Activated CD8-positive, alpha-beta memory T cell treated with anti-CD3 and anti-CD28 coated beads, Interleukin-2, amount 50 U/mL, for 1 hour (primary cell): ENCODE measurements around the gene CDH8.

ENCODE experiments used
- DNase-seq: peaks from one replicate; pipeline ENCODE4 v3.0.0-alpha.2; 2020; ENCODE audit errors: extremely low read depth

Gene CDH8

DNA sequence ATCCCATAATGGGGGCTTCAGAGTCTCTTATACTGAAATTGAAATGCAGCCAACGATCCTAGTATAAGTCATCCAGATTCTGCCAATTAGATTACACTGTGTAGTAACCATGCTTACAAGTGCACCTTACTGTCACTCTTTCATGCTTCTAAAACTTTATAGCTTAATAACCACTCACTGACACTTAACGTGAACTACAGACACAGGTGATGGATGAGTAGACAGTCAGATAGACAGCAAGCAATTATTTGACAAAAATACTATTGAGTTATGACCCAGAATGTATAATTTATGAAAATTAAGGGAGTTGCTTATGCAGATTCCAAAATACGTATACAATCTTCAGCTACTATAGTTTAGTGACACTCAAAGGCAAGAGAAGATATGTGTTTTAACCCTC lies 6.3 kb downstream of the CDH8 start:
- no peak for DNase-seq

DNA sequence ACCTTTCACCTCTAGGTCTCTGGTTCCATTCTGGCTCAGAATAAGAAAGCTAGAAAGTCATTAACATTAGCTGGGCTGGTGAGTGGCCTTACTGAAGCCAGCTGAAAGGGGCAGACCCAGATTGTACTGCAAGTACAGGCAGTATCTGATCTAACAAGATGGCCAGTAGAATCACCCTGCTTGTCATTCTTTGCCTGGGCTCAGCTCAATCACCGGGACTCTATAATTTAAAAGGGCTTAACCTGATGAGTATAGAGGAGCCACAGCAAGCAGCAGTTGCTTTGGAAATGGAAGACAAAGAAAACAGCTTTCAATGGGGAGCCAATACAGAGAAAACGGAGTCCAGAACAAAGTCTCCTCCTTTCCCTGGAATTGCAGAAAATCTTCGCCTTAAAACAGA lies 13.6 kb downstream of the CDH8 start:
- DNase-seq = no peak

DNA sequence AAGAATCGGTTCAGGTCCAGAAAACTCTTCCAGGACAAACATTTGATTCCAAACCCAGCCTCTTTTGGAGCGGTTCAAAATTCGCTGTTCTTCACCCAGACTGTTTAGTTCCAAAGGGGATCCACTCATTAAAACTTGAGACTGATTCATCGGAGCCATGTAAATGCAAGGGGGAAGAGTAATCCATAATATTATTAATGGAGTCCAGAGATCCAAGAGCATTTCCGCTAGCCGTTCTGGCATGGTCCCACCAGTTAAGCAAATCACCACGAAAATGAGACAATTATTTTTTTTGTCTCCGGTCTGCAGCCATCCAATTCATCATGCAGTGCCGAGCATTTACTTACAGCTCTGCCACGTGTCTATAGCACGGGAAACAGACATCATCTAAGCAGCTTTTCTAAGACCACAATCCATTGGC lies 15.1 kb downstream of the CDH8 start:
- DNase-seq = no peak

DNA sequence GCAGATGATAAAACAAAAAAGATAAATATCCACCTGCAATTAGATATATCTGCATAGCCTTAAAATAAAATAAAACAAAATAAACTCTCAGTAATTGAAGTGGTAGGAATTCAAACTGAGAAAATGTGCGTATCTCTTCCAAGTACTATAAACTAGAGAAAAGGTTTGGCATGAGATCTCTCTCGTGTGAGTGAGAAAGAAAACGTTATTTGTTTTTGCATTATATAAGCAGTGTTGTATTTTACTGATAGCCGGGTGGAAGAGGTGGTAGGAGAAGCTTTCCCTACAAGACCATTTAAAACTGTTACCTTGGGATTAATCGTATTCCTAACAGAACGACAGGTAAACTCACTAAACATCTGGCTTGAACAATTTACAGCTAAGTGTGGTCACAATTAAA lies 15.6 kb downstream of the CDH8 start:
- DNase-seq = no peak

DNA sequence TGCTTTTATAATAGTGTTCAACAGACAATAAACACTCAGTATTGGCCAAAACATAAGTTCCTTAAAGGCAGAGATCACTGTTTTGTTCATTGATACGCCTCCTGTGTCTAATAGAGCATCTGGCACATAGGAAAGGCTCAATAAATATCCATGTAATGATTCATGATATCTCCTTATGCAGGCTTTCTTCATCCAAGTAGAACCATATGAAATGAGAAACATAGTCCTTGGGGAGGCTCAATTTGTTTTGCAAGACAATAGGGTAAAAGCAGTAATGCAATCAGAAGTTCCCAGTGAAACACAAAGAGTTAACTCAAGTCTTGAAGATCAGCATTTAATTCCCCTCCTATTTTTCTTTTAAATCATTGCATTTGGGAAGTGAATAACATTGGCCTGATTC lies 16.4 kb downstream of the CDH8 start:
- no peak for DNase-seq

DNA sequence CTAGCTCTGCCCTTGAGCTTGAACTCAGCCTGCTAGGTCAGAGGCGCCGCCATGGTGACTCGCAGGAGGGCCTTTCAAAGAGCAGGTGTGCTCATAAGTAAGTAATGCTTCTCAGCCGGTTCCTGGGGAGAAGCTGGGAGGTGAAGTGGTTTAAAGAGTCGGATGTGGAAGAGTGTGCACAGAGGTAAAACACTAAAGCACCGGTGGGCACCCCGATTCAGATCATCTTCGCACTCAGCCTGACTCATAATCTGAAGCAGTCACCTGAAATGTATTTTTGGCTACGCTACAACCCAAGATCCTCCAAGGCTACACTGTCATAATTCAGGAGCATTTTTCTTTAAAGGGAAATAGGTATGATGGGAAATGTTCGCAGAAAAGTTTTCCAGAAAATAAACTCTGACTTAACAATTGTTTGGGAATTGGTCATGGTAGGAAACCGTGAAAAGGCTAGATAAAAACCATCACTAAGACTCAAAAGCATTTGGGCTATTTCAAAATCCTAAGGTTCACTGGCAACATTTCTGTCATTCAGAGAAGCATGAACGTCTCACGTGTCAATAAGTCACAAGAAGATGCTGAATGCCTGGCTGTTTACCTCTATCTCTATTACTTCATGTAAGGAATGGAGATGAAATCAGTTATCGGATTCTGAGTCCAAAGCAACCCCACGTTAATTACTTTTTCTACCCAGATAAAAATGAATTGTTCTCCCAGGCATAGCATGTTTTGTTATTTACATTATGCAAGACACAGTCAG lies 17.8 kb downstream of the CDH8 start:
- no peak for DNase-seq

DNA sequence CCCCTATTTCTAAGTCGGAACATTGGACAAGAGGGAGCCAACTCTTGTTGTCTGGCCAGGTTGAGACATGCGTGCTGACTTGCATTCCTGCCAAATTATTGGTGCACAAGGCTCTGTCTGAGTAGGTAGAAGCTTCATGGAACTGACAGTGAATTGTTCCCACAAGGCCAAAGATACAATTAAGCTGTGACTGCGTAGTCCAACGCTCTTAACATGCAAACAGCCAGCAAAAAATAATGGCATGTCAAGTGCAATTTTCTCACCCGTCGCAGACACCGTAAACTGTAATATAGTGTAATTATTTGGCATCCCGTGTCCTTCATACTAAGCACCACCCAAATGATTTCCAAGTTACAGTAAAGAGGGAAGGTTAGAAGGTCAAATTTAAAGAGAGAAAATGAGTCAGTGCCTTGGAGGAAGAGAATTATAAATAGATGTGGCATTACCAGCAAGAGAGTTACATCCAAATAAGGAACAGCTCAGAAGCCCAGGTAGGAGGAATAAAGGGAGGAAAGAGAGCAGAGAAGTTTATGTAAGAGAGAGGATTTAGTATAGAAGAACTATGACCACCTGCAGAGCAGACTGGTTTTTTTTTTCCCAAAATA lies 21.8 kb downstream of the CDH8 start:
- DNase-seq = no peak

DNA sequence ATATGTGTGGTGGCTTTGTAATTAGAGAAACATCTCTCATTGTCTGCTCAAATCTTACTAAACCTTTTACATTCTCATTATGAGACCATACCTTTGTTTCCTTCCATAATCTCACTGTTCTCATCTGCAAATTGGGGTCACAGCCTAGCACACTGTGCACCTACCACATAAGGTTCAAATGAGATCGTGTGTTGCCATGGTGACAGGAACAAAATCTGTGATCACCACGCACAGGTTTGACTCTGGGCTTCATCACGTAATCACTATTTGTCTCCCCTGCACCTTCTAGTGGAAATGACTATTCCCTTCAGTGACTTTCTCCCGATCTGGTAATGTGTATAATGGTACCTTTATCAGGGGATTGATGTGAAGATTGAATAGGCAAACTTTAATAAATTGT lies 26.1 kb downstream of the CDH8 start:
- no peak for DNase-seq

DNA sequence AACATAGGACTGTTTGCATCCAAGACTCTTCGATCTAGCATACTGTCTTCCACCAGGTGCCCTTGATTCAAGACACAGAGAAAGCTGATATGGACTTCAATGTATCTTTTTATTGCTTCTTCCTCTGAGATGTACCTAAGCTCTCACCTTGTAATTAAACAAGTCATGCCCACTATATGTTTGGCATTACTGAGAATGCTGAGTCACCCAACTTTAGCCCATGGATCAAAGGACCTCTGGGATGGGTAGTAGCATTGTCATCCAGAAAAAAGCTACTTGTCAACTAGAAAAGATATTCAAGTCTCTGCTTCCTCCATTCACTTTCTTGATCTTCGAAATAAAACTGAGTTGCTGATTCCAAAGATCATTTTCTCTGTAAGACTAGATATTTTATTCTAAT lies 37.8 kb downstream of the CDH8 start:
- no peak for DNase-seq

DNA sequence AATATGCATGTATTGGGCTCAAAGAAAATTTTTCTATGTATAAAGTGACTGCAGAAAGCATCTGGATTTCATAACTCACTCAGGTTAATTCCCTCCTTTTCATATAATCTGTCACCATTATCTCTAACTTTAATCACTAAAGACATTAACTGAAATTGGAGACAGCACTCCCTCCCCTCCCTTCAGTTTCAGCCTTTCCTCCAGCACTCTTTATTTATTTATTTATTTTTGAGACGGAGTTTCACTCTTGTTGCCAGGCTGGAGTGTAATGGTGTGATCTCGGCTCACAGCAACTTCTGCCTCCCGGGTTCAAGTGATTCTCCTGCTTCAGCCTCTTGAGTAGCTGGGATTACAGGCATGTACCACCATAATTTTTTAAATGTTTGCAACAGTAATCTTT lies 43.1 kb downstream of the CDH8 start:
- no peak for DNase-seq

DNA sequence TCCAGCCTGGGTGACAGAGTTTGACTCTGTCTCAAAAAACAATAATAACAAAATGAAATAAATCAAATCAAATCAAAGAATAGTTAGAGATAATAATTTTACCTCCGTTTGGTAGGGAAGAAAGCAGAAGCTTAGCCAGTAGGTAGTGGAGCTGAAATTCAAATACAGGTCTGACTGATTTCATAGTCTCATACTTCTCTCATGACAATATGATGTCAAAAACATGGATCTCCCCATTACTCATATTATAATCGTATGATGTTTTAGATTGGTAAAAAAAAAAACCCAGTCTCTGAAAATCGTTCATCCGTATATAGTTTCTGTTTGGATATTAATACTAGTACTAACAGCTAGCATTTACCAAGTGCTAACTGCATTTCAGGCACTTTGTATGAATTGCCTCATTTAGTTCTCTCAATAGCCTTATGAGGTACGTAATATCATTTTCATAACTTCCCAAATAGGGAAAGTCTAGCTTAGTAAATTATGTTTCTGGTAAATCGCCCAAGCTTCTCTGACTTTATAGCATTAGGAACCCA lies 48.7 kb downstream of the CDH8 start:
- DNase-seq = no peak

DNA sequence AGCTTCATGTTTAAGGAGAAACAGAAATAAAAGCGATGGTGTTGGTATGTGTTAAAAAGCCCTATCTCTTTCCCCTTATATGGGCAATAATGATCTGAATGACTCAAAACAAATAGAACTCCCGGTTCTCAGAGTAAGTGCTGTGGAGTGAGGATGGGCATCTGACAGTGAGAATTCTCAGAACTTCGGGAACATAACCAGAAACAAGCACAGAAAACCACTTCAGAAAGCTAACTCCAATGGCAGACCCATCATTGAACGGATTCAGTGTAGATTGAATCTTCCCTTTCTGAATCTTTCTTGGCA lies 67.2 kb downstream of the CDH8 start:
- no peak for DNase-seq

DNA sequence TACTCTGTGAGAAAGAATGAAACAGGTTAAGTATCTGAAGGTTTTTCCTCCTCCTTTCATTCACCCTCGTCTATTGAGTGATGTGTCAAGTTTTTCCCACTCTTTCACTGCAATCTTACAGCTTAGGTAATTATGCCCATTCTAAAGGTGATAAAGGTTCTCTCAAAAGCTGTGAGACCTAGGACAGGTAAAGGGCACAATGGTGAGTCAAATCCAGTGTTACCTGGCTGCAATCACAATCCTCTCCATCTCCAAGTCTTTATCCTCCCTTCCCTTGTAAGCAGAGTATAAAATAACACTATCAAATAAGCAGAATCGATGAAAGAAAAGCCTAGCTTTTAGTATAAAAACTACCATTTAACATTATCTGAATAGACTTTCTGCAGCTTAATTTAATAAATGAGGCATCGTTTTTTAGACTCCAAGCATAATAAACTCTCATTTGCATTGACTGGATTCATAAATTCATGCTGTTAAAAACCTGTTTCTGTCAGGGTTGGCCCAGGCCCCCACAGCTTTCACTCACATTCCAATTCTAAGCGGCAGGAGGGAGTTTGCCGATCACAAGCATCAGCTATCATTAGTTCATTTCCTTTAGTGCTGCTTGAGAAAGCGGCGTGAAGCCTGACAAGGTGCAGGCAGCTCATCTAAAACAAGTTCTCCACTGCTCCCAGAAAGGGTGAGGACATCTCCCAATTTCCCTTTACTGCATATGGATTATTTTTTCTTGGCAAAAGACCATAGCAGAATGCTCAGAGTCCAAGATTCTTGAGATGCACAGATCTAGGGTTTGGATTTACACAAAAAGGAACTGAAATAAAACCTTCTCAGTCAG lies 67.8 kb downstream of the CDH8 start:
- DNase-seq = no peak

DNA sequence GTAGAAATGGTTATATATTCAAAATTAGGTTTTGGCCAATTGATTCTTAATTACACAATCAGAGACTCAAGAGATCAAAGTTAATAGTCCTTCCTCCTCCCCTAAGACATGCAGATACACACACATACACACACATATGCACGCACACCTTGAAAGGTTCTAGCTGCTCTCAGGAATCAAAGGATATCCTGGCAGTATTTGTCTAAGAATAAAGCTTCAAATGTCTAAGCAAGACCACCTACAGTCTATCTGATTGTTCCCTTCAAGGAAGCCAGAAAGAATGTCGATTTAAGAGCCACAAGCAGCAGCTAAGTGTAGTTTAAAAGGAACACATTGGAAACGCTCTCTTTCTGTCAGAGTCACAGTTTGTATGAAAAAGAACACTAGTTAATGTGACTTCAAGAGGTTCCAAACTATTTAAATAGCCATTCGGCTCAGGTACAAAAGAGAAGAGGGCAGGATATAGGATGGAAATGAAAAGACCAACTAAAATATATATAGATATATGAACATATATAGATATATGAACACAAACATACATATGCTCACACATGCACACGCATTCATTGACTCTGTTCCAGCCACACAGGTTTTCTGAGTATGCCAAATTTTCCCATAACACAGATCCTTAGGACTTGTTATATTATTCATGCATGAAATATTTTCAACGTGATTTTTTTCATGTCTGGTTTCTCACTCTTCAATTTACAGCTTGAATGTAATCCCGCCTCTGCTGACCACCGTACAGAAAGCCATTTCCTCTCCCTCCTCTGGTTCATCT lies 79.0 kb downstream of the CDH8 start:
- DNase-seq = no peak

DNA sequence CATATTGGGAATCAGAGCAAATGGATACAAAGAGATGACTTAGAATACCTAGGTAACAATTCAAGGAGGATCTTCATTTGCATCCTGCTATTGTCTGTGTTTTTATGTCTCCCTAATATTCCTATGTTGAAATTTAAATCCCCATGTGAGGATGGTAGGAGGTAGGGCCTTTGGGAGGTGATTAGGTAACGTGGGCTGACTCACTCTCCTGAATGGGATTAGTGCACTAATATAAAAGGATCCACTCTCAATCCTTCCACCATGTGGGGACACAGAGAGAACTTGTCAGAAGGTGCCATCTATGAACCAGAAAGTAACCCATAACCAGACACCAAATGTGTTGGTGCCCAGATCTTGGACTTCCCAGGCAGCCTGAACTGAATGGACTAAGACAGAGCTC lies 83.4 kb downstream of the CDH8 start:
- DNase-seq = no peak

DNA sequence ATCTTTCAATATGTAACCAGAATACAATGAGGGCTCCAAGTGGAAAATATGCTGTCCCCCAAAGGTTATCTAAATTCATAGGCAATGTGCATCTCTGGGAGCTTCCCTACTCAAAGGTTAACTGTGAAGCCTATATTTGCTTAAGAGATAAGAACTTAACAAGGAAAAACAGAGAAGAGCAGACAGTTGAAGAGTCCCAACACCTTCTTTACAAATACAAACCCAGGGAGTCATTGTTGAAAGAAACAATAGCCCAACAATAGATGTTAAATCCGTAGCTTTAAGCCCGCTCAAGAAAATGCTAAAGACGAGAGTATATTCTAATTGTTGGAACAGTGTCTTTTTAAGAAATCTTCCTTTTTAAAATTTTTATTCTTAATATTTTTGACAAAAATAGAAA lies 87.8 kb downstream of the CDH8 start:
- no peak for DNase-seq

DNA sequence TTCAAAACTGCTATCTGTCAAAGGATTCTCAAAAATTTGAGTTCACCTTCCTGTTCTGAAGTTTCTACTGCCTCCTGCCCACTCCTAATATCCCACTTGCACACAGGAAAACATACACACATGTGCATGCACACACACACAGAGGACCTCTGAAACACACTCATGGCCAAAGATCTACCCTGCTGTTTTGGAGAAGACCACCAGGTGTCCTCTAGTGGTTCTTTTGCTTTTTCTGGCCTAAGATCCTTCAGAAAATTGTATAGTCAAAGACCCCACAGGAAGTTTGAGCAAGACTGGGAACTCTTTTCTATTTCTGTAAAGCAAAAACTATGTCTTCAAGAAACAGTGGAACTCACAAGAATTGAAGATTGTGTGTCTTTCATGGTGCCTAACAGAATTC lies 90.2 kb downstream of the CDH8 start:
- no peak for DNase-seq

DNA sequence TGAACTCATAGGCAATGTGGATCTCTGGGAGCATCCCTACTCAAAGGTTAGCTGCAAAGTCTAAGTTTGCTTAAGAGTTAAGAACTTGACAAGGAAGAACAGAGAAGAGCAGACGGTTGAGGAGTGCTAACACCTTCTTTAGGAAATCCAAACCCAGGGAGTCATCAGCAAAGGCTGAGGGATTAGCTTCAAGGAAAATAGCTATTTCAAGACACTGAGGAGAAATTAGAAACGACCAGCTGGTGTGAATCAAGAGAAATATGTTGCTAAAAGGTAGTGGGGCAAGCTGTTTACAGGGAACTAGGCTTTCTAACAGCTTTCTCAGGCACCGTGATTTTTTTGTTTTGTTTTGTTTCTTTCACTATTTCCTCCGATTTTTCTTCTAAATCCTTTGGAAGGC lies 90.7 kb downstream of the CDH8 start:
- DNase-seq = no peak

DNA sequence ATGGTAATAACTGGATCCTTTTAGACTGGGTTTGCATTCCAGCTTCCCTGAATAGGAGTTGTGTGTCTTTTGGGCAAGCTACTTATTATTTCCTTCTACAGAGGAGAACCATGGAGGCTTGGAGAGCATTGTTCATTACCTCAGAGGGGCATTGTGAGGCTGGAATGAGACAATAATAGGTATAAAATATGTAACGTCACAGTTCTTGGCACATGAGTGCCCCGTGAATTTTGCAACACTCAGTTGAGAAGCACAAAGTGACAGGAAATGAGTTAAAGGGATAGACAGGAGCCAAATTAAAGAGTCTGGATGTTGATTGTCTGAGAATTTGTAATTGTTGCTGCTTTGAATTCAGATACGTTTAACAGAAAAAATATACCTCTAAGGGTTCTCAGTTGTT lies 92.2 kb downstream of the CDH8 start:
- DNase-seq = no peak

DNA sequence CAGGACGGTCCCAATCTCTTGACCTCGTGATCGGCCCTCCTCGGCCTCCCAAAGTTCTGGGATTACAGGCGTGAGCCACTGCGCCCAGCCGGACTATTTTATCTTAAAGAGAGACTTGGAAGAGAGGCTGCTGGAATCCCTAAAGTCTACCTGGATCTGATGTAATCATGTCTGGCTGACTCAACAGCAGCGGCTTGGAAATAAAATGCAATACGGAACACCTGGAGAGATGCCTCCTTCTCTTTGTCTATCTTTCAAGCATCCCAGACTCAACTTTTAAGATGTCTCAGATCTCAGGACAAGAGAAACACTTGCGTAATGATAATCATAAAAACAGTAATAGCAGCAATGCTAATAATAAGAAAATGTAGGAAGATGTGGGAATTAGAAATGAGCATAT lies 95.6 kb downstream of the CDH8 start:
- DNase-seq = no peak

DNA sequence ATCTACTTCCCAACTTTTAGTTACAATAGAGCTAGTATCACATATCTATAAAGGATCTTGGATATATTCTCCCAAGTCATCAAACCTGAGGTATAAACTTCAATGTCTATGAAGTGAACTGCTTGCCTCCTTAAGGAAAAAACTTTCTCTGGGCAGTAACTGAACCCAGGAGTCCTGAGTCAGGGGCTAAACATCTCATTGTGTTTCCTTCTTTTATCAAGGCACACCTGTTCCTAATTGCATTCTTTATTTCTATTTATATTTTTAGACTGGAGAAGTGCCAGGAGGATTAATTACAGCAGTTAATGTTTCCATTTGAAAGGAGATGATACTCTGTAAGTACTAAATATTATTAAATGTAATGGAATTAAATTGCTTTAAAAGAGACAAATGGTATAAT lies 98.6 kb downstream of the CDH8 start:
- no peak for DNase-seq

DNA sequence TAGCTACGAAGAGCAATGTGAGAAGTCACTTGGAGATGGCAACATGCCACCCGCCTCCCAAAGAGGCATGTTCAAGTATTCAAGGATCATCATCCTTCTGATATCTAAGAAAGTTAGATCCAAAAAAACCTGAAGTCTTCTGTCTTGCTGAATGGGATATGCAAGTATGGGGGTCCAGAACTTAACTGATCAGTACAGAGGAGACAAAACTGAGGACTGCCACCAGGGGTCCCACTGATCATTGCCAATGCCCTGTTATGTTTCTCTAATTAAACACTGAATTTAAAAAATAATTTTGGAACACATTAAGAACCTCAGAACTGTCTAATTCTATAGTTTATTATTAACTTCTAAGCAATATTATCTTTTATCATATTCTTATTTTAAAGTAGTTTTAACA lies 99.7 kb downstream of the CDH8 start:
- DNase-seq = no peak
